Measurements from ENCODE around the gene MUC12.
"Not testable (repeated sequence)": the region's sequence is repeated elsewhere in the genome, so short reads cannot be mapped to it uniquely, and the experiment has no call there.

Gene MUC12

DNA sequence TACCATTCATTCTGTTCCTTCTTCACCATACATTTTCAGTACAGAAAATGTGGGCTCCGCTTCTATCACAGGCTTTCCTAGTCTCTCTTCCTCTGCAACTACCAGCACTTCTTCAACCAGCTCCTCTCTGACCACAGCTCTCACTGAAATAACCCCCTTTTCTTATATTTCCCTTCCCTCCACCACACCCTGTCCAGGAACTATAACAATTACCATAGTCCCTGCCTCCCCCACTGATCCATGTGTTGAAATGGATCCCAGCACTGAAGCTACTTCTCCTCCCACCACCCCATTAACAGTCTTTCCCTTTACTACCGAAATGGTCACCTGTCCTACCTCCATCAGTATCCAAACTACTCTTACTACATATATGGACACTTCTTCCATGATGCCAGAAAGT lies 9.5 kb upstream of the MUC12 start:
- in situ Hi-C loops (cut with MboI; ENCODE audit: low sequenced_read_pairs) = loop anchor here (10.0 kb wide), 1 partner anchor 95 kb away; no protein-coding TSS in a partner anchor

DNA sequence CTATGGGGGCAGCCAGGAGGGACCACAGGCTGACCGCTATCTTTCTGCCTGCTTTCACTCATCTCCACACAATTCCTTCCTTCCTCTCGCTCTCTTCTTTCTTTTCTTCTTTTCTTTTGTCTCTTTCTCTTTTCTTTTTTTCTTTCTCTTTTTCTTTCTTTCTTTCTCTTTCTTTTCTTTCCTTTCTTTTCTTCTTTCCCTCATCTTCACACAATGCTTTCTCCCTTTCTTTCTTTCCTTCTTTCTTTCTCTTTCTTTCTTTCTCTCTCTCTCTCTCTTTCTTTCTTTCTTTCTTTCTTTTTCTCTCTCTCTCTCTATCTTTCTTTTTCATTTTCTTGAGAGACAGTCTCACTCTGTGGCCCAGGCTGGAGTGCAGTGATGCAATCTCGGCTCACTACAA lies 6.8 kb upstream of the MUC12 start:
- in situ Hi-C loops (cut with MboI; ENCODE audit: low sequenced_read_pairs) = no loop called here

DNA sequence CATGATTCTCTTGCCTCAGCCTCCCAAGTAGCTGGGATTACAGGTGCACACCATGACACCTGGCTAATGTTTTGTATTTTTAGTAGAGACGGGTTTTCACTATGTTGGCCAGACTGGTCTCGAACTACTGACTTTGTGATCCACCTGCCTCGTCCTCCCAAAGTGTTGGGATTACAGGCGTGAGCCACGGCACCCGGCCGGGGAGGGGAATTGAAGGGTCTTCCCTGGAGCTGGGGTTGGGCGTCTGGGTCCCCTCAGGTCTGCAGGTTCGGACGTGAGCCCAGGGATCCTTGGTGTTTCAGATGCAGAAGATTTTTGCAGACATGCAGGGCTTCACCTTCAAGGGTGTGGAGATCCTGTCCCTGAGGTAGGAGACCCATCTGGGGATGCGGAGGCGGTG lies 6.0 kb upstream of the MUC12 start:
- in situ Hi-C loops (cut with MboI; ENCODE audit: low sequenced_read_pairs) = no loop called here

DNA sequence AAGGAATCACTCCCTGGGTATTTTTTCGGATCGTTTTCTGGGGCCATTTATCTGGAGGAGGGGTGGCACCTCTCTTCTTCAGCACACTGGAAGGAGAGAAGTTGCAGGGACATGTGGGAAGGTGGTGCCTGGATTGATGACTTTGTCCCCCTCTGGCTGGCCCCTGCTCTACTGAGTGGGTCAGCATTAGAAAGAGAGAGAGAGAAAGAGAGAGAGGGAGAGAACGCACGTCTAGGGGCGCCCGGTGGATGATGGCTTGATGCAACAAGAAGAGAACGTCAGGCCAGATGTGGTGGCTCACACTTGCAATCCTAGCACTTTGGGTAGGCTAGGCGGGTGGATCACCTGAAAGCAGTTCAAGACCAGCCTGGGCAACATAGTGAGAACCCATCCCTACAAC lies 5.5 kb upstream of the MUC12 start:
- in situ Hi-C loops (cut with MboI; ENCODE audit: low sequenced_read_pairs) = no loop called here

DNA sequence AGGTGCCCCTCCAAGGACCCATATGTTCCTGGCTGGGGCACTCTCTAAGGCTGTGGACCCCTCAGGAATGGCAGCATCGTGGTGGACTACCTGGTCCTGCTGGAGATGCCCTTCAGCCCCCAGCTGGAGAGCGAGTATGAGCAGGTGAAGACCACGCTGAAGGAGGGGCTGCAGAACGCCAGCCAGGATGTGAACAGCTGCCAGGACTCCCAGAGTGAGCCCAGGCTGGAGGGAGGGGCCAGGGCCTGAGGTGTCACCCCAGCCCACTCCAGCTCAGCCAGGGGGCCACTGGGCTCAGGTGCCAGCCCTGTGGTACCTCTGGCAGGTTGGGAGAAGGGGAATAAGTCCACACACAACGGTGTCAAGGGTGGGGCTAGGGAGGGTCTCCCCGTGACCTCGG lies 4.7 kb upstream of the MUC12 start:
- in situ Hi-C loops (cut with MboI; ENCODE audit: low sequenced_read_pairs) = no loop called here

DNA sequence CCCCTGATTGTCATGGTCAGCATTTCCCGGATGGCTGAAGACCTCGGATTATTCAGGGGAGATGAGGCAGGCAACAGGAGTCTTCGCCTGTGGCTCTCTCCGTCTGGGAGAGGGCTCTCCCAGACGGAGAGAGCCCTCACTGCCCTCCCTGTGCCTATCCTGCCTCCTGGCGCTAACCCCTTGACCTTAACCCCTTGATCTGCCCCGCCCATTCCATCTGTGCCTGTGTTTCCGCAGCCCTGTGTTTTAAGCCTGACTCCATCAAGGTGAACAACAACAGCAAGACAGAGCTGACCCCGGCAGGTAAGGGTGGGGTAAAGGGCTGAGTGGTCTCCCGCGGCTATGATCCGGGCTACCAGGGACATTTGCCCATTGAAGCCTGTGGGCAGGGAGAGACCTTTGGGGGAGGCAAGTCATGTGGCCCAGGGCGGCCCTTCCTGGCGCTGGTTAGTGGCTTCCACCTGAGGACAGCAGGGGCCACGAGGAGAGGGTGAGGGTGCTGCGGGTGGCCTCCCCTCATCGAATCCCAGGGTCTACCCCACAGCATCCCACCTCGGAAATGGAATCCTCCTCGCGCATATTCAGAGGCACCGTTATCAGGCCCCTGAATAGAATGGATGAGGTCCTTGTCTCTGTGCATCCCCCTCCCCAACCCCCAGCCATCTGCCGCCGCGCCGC lies 4.2 kb upstream of the MUC12 start:
- in situ Hi-C loops (cut with MboI; ENCODE audit: low sequenced_read_pairs) = no loop called here

DNA sequence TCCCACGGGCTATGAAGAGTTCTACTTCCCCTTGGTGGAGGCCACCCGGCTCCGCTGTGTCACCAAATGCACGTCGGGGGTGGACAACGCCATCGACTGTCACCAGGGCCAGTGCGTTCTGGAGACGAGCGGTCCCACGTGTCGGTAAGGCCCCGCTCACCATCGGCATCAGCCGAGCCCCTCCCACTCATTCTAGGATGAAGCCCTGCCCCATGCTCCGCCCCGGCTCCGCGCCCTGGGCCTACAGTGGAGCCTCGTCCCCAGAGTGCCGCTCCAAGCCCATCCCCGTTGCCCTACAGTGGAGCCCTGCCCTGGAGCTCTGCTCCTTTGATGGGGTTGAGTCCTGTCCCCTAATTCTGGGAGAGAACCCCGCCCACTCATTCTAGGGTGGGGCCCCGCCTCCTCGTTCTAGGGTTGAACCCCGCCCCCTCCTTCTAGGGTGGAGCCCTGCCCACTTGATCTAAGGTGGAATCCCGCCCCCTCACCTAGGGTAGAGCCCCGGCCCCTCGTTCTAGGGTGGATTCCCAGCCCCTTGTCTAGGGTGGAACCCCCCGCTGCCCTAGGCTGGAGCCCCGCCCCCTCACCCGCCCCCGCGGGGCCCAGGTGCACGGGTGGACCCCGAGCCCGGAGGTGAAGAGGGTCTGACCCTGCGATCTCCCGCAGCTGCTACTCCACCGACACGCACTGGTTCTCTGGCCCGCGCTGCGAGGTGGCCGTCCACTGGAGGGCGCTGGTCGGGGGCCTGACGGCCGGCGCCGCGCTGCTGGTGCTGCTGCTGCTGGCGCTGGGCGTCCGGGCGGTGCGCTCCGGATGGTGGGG lies 3.4 kb upstream of the MUC12 start:
- in situ Hi-C loops (cut with MboI; ENCODE audit: low sequenced_read_pairs) = no loop called here

DNA sequence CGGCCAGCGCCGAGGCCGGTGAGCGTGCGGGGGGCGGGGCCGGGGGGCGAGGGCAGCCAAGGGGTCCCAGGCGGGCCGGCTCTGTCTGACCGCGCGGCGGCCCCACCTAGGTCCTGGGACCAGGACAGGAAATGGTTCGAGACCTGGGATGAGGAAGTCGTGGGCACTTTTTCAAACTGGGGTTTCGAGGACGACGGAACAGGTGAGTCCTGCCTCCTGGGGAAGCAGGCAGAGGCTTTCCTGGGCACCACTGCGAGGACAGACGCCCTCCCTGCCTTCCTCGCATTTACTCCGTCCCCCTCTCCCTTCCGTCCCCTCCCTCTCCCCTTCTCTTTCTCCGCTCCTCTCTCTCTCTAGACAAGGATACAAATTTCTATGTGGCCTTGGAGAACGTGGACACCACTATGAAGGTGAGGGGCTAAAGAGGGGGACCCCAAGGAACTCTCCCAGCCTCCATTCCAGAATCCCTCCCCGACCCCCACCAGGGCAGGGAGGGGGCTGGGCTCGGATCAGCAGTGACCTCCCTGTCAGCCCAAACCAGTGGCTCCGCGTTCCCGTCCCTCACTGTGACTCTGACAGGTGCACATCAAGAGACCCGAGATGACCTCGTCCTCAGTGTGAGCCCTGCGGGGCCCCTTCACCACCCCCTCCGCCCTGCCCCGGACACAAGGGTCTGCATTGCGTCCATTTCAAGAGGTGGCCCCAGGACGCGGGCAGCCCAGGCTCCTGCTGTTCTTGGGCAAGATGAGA lies 2.6 kb upstream of the MUC12 start:
- in situ Hi-C loops (cut with MboI; ENCODE audit: low sequenced_read_pairs) = no loop called here

DNA sequence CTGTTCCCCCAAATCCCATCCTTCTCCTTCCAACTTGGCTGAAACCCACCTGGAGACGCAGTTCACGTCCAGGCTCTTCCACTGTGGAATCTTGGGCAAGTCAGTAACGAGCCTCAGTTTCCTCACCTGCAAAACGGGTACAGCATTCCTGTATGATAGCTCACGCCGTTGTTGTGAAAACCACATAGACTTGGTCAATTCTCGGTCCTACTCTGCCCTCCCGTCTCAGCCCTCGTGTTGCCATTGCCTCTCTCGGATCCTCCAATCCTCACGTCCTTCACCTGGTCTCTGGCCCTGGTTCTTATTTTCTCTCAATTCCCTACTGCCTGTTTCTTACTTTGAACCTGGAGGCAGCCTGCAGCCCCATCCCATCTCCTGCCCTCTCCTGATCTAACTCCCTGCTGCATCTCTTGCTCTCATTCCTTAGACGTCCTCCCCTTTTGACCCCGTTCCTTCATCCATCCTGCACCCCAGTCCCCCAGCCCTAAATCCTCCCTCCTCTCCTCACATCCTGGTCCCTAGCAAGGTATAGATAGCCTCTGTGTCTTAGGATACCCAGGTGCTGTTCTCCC lies 2.0 kb upstream of the MUC12 start:
- in situ Hi-C loops (cut with MboI; ENCODE audit: low sequenced_read_pairs) = no loop called here

DNA sequence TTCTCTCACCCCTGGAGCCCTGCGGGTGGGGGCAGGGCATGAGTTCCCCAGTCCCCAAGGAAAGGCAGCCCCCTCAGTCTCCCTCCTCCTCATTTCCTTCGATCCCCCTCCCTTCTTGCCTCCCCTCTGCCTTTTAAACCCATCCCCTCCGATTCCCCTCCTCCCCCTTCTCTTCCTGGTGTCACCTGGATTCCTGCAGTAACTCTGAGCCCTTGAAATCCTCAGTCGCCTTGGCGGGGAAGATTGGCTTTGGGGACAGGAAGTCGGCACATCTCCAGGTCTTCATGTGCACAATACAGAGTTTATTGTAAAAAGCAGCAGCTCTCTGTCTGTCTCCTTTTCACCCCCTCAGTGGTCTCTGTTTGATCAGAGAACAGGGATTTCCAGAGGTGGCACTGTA lies 1.3 kb upstream of the MUC12 start:
- in situ Hi-C loops (cut with MboI; ENCODE audit: low sequenced_read_pairs) = no loop called here

DNA sequence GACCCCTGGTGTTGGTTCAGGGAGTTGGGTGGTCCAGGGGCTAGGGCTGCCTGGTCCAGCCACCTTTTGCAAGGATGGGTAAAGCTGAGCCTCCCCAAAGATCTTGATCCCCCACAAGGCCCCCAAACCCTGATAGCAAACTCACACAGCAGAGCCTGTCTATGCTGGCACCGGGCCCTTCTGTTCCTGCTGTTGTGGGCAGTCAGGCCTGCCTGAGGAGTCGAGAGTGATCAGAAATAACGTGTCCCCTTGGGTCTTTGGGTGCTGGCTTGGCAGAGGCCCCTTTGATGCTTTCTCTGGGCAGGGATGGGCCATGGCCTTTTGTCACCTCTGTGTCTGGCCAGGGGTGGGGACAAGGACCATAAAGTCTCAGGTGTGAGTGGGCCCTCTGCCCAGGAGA lies 715 bp upstream of the MUC12 start:
- in situ Hi-C loops (cut with MboI; ENCODE audit: low sequenced_read_pairs) = no loop called here

DNA sequence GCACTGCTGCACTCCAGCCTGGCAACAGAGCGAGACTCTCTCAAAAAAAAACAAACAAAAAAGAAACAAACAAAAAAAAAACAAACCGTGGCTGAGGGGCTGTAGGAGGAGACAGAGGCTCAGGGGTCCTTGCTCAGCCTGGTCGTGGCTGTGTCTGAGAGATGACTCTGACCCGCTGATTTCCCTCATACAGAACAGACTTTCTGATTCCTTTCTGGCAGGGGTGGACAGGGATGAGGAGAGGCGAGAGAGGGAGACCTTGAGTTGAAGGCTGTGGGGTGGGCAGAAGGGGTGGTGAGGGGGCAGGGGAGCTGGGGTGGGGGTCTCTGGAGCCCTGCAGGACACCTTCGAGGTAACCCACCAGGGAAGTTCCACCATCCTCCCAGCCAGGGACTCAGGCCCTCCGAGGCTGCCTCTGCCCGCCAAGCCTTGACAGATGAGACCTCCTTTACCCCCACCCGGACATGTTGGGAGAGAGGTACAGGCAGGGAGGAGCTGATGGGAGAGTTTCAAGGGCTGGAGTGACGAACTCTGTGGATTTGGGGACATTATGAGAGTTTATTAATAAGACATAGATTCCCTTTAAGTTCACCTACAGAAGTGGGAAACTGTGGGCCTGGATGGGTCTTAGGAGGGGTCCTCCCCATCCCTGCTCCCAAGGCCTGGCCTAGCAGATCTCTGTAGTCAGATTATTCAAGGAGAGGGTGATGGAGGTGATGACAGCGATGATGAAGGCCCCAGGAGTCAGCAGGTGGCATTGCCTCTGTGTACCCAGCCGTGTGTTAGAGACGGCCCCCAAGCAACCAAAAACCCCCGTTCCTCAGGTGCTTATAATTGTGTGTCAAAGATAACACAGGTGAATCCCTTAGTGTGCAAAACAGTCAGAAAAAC lies 2.0 kb downstream of the MUC12 start:
- in situ Hi-C loops (cut with MboI; ENCODE audit: low sequenced_read_pairs) = no loop called here

DNA sequence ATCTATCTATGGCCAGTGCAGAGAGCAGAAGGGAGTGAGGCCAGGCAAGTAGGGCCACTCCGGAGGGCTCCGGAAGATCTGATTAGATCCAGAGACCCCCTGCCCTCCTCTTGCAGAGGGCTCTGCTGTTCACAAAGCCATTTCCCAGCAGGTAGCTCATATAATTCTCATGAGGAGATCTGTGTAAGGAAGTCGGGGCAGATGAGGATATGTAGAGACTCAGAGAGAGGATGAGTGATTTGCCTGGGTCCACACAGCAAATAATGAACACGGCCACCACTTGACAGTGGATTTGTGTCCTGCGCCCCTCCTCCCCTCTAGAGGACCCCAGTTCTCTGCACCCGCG lies 2.6 kb downstream of the MUC12 start:
- in situ Hi-C loops (cut with MboI; ENCODE audit: low sequenced_read_pairs) = no loop called here

DNA sequence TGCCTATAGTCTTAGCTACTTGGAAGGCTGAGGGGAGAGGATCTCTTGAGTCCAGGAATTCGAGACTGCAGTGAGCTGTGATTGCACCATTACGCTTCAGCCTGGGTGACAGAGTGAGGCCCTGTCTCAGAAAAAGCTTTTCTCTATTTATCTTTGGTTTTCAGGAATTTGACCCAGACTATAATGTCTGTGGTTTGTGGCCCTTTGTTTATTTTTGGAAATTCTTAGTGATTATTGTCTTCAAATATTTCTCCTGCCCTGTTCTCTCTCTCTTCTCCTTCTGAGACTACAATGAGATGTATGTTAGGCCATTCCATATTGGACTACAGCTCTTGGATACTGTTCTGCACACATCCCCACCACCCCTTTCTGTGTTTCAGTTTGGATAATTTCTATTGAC lies 4.7 kb downstream of the MUC12 start:
- in situ Hi-C loops (cut with MboI; ENCODE audit: low sequenced_read_pairs) = no loop called here

DNA sequence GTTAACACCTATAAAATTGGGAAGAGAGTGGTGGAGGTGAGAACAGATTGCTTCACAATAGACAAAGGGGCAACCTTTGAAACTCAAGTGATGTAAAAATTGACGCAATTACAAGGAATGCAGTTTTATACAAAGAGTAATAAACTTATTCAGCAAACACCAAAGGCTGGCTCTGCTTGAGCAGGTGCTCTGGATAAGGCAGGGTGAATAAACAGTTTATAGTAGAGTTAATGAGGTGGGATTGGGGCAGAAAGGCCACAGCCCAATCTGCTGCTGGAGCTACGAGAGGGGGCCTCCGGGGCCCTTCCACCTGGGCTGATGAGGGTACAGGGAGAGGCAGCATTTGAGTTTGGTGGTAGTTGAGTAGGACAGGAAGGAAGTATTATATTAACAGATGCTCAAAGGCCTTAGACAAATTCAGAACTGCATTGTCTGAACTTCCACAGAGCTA lies 6.0 kb downstream of the MUC12 start:
- in situ Hi-C loops (cut with MboI; ENCODE audit: low sequenced_read_pairs) = no loop called here

DNA sequence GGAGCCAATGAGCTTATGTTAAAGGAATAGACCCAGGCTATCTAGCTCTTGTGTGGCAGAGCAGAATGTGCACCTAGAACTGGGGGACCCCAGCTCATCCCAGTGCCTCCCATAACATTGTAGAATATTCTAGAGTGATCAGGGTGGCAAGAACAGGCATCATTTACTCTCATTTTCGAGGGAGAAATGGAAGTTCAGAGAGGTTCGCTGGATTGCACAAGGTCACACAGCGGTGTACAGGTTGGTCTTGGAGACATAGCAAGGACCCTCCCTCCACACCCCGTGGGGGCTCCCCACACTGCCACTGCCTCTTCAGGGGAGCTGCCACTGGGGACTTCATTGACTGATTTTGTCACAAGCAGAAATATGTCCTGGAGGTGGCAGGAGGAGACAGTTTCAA lies 8.9 kb downstream of the MUC12 start:
- in situ Hi-C loops (cut with MboI; ENCODE audit: low sequenced_read_pairs) = no loop called here

DNA sequence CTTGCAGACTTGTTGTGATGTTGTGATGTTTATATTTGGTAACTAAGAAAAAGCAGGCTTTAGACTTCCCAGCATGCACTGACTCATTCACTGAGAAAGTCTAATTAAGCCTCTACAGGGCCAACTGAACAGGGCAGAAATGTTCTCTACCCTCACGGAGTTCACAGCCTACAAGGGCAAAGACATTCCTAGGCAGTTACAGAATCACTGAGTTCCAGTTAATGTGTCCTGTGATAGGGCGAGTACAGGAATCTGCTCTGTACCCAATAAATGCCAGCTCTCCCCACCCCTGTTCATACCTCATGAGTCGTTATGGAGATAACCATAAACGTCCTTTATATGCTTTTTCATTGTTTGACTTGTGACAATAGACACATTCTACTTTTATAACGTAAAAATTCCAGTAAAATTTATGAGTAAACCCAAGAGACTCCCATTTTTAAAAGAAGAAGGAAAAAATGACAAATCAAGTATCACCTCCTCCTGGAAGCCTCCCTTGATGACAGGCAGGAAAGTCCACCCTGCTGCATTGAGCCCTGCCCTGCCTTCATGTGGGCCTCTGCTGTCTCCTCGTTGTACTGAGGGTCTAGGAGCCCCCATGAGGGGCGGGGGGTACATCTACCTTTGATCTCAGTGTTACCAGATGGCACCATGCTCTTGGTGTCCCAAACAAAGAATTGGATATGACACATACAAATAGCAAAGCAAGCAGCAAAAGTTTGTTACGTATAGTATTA lies 14.3 kb downstream of the MUC12 start:
- in situ Hi-C loops (cut with MboI; ENCODE audit: low sequenced_read_pairs) = no loop called here

DNA sequence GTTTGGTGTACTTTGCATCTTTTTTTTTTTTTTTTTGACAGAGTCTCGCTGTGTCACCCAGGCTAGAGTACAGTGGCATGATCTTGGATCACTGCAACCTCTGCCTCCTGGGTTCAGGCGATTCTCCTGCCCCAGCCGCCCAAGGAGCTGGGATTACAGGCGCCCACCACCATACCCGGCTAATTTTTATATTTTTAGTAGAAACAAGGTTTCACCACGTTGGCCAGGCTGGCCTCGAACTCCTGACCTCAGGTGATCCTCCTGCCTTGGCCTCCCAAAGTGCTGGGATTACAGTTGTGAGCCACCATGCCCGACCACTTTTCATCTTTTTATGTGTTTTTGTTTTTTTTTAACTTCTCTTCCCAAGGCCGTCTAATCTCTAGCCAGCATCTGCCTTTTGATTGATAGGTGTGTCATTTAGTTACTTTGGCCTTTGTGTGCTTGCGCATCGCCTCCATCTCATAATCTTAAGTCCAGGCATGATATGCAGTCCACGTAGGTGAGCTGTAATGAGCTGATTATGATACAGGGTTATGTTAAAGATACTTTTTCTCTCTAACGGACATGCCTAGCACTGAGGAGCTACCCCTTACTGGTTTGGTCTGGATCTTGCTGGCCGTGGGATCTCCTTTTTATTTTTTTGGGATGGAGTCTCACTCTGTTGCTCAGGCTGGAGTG lies 15.0 kb downstream of the MUC12 start:
- in situ Hi-C loops (cut with MboI; ENCODE audit: low sequenced_read_pairs) = not testable (repeated sequence)

DNA sequence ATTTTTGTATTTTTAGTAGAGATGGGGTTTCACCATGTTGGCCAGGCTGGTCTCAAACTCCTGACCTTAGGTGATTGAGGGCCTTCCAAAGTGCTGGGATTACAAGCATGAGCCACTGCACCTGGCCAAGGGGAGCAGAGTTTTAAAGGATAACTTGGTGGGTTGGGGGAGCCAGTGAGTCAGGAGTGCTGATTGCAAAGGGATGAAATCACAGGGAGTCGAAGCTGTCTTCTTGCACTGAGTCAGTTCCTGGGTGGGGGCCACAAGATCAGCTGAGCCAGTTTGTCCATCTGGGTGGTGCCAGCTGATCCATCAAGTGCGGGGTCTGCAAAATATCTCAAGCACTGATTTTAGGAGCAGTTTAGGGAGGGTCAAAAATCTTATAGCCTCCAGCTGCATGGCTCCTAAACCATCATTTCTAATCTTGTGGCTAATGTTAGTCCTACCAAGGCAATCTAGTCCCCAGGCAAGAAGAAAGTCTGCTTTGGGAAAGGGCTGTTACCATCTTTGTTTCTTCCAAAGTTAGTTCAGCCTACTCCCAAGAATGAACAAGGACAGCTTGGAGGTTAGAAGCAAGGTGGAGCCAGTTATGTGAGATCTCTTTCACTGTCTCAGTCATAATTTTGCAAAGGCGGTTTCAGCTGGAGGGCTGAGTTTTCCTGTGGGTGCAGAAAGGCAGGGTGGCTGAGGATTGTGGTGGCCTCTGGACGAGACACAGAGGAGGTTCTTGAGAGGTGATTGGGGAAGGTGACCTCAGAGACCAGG lies 15.8 kb downstream of the MUC12 start:
- in situ Hi-C loops (cut with MboI; ENCODE audit: low sequenced_read_pairs) = not testable (repeated sequence)

Data from HL-60/S4 treated with phorbol 12-myristate 13-acetate at 8.2 ng/mL for 4 days and 3 days (cell line).